H9 (cell line): ENCODE data around the gene PLCL1. TPM values are rescaled to one million over a fixed set of nuclear protein-coding genes. Genes with fewer than 3 reads are reported as not detected.

ENCODE experiments used
- DNase-seq: peaks from one replicate; pipeline ENCODE4 v3.0.0-alpha.2; 2017
- H2AFZ ChIP-seq: one replicate; pipeline ENCODE4 v1.6.1; 2013; ENCODE audit warnings: mild to moderate bottlenecking, low read length, control low read depth, moderate library complexity
- H2AK5ac ChIP-seq: 2 replicates; pipeline ENCODE4 v1.6.1; 2013; ENCODE audit warnings: low read length, control low read depth, mixed read lengths; ENCODE audit not compliant: insufficient read length
- H2BK120ac ChIP-seq: one replicate; pipeline ENCODE4 v1.6.1; 2013; ENCODE audit warnings: low read depth, mild to moderate bottlenecking, low read length, control low read depth, inconsistent platforms; ENCODE audit not compliant: poor library complexity, severe bottlenecking
- H2BK12ac ChIP-seq: 2 replicates; pipeline ENCODE4 v1.6.1; 2013; ENCODE audit warnings: low read length, control low read depth, mixed read lengths, low read depth; ENCODE audit not compliant: insufficient read length
- H2BK15ac ChIP-seq: 2 replicates; pipeline ENCODE4 v1.6.1; 2013; ENCODE audit warnings: low read depth, low read length, control low read depth
- H2BK20ac ChIP-seq: one replicate; pipeline ENCODE4 v1.6.1; 2013; ENCODE audit warnings: low read depth, mild to moderate bottlenecking, low read length, control low read depth, inconsistent platforms; ENCODE audit not compliant: poor library complexity, severe bottlenecking
- H2BK5ac ChIP-seq: 2 replicates; pipeline ENCODE4 v1.6.1; 2013; ENCODE audit warnings: low read length, control low read depth, mixed read lengths; ENCODE audit not compliant: insufficient read length
- H3K14ac ChIP-seq: 2 replicates; pipeline ENCODE4 v1.6.1; 2013; ENCODE audit warnings: low read length, control low read depth; ENCODE audit not compliant: insufficient read depth
- H3K18ac ChIP-seq: 2 replicates; pipeline ENCODE4 v1.6.1; 2013; ENCODE audit warnings: low read depth, mild to moderate bottlenecking, mixed read lengths, low read length, control low read depth; ENCODE audit not compliant: insufficient read length
- H3K23ac ChIP-seq: 2 replicates; pipeline ENCODE4 v1.6.1; 2013; ENCODE audit warnings: low read length, control low read depth, mixed read lengths, low read depth; ENCODE audit not compliant: insufficient read length
- H3K23me2 ChIP-seq: 2 replicates; pipeline ENCODE4 v1.6.1; 2013; ENCODE audit warnings: low read depth, mild to moderate bottlenecking, mixed read lengths, low read length, control low read depth; ENCODE audit not compliant: insufficient read length, poor library complexity, severe bottlenecking
- H3K27ac ChIP-seq: 2 replicates; pipeline ENCODE4 v1.5.1; 2013; ENCODE audit warnings: low read length, control low read depth, mixed read lengths, low read depth; ENCODE audit not compliant: insufficient read length
- H3K27me3 ChIP-seq: 2 replicates; pipeline ENCODE4 v1.6.1; 2013; ENCODE audit warnings: low read length, control low read depth, inconsistent platforms; ENCODE audit not compliant: insufficient read depth
- H3K4ac ChIP-seq: 2 replicates; pipeline ENCODE4 v1.6.1; 2013; ENCODE audit warnings: low read depth, mild to moderate bottlenecking, control low read depth, inconsistent platforms, low read length, moderate library complexity
- H3K4me1 ChIP-seq: 2 replicates; pipeline ENCODE4 v1.6.1; 2013; ENCODE audit warnings: low read length, control low read depth, inconsistent platforms; ENCODE audit not compliant: insufficient read depth
- H3K4me2 ChIP-seq: 2 replicates; pipeline ENCODE4 v1.6.1; 2013; ENCODE audit warnings: low read length, control low read depth, mixed read lengths; ENCODE audit not compliant: insufficient read length, insufficient read depth
- H3K56ac ChIP-seq: 2 replicates; pipeline ENCODE4 v1.6.1; 2013; ENCODE audit warnings: low read depth, mild to moderate bottlenecking, mixed read lengths, low read length, control low read depth; ENCODE audit not compliant: insufficient read length
- H3K79me1 ChIP-seq: 2 replicates; pipeline ENCODE4 v1.6.1; 2013; ENCODE audit warnings: low read depth, mild to moderate bottlenecking, moderate library complexity, low read length, control low read depth, inconsistent platforms; ENCODE audit not compliant: insufficient read depth, poor library complexity, severe bottlenecking
- H3K79me2 ChIP-seq: 2 replicates; pipeline ENCODE4 v1.6.1; 2013; ENCODE audit warnings: low read length, control low read depth, inconsistent platforms; ENCODE audit not compliant: insufficient read depth
- H3K9ac ChIP-seq: 2 replicates; pipeline ENCODE4 v1.6.1; 2013; ENCODE audit warnings: low read length, control low read depth, mixed read lengths; ENCODE audit not compliant: insufficient read length; ENCODE audit errors: extremely low read depth
- H3K9me3 ChIP-seq: one replicate; pipeline ENCODE4 v1.6.1; 2013; ENCODE audit warnings: low read depth, low read length, inconsistent platforms; ENCODE audit not compliant: control insufficient read depth
- H3T11ph ChIP-seq: one replicate; pipeline ENCODE4 v1.6.1; 2013; ENCODE audit warnings: mild to moderate bottlenecking, low read length, control low read depth, inconsistent platforms
- H4K20me1 ChIP-seq: one replicate; pipeline ENCODE4 v1.6.1; 2013; ENCODE audit not compliant: control insufficient read depth, insufficient read length, insufficient read depth
- H4K5ac ChIP-seq: 2 replicates; pipeline ENCODE4 v1.6.1; 2013; ENCODE audit warnings: low read depth, mild to moderate bottlenecking, mixed read lengths, low read length, control low read depth; ENCODE audit not compliant: insufficient read length
- H4K8ac ChIP-seq: replicated peaks from 2 replicates; pipeline ENCODE4 v1.6.1; 2013; ENCODE audit warnings: low read length, control low read depth, mixed read lengths, low read depth; ENCODE audit not compliant: insufficient read length
- H4K91ac ChIP-seq: 2 replicates; pipeline ENCODE4 v1.6.1; 2013; ENCODE audit warnings: low read depth, mild to moderate bottlenecking, moderate library complexity, mixed read lengths, low read length, control low read depth; ENCODE audit not compliant: insufficient read length
- H3K27ac Mint-ChIP-seq, 3 experiments: 2 replicates in 2 of 3; 3 replicates in 1 of 3; pipeline ENCODE4 v1.8.0; 2020 to 2021; ENCODE audit warnings: mixed read lengths in 3 of 3, mild to moderate bottlenecking in 1 of 3, moderate library complexity in 1 of 3
- H3K27me3 Mint-ChIP-seq: 2 replicates; pipeline ENCODE4 v1.8.0; 2021; ENCODE audit warnings: low read depth, mild to moderate bottlenecking, moderate library complexity, mixed read lengths
- H3K36me3 Mint-ChIP-seq, 3 experiments: 2 replicates in 2 of 3; 3 replicates in 1 of 3; pipeline ENCODE4 v1.8.0; 2020 to 2021; ENCODE audit warnings: low read depth in 3 of 3, mixed read lengths in 3 of 3; ENCODE audit not compliant: insufficient read depth in 1 of 3
- H3K4me1 Mint-ChIP-seq, 2 experiments: 2 replicates each; pipeline ENCODE4 v1.8.0; 2020; ENCODE audit warnings: mixed read lengths in 2 of 2
- H3K4me3 Mint-ChIP-seq, 2 experiments: 2 replicates in 1 of 2; 3 replicates in 1 of 2; pipeline ENCODE4 v1.8.0; 2020 to 2021; ENCODE audit warnings: mild to moderate bottlenecking in 2 of 2, mixed read lengths in 2 of 2, moderate library complexity in 1 of 2
- H3K9me3 Mint-ChIP-seq, 2 experiments: 2 replicates in 1 of 2; 3 replicates in 1 of 2; pipeline ENCODE4 v1.8.0; 2020; ENCODE audit warnings: mild to moderate bottlenecking in 2 of 2, mixed read lengths in 2 of 2, moderate library complexity in 1 of 2
- WGBS: extraction: QIAGEN DNeasy Blood & Tissue Kit; methylation state at CpG from one replicate; pipeline ENCODE4 v1.1.7; 2013; ENCODE audit warnings: missing lambda C conversion rate, low lambda C conversion rate, mixed read lengths; ENCODE audit not compliant: insufficient read length; ENCODE audit errors: extremely low coverage; 5-methylcytosine and 5-hydroxymethylcytosine counted together
- total RNA-seq: library from RNA; stranded (reverse); gene quantifications from 2 replicates; pipeline ENCODE4 v1.2.1, GENCODE V29; 2021
- TF ChIP-seq, protein P1 (sequence below): fragments of 200-600 bp; sonication (generic); conservative IDR thresholded peaks from 3 replicates; pipeline ENCODE4 v1.8.0; 2021; ENCODE audit warnings: antibody characterized with exemption, mild to moderate bottlenecking

The PLCL1 gene
- total RNA-seq, 1 experiment from 2014 or later: 0.04 TPM

DNA sequence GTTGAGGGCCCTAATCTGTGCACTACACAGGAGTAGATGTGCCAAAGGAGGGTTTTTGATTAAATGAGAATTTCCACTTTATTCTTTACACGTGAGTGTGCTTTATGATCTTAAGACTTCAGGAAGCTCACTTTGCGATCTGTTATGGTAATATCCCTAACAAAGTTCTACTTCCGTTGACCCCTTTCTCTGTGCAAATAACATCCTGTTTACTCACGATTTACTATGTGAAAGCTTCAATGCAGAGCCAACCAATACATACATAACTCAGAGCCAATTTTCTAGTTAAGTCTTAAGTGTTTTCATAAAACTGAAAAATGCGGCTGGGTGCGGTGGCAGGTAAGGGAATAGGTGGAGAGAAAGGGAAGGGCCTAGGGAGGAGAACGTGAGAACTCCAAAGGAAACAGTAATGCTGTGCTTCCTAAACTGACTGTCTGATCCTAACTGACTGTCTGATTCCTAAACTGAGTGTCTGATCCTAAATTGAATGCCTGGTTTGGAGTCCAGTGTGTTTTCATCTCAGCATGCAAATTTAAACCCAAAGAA is 87.6 kb downstream of the PLCL1 start:
- no peak overlapping the region for H2BK12ac ChIP-seq
- no peak overlapping the region for H2AFZ ChIP-seq
- H3K79me2 ChIP-seq: no peaks in the 10 kb centered on the region
- no peaks in the 10 kb centered on the region for H4K20me1 ChIP-seq
- no peak for DNase-seq
- no peak overlapping the region for H4K8ac ChIP-seq
- H3K18ac ChIP-seq: no peak overlapping the region
- no peak overlapping the region for H3K4ac ChIP-seq
- no peak overlapping the region for H4K91ac ChIP-seq
- H3K79me1 ChIP-seq: no peaks in the 10 kb centered on the region
- no peak overlapping the region for H3K23ac ChIP-seq
- peaks cover 10 to 11% of the 10 kb centered on the region in 2 experiments for H3K4me1 Mint-ChIP-seq
- no peak overlapping the region for H3K4me3 Mint-ChIP-seq
- H3K27ac ChIP-seq: no peak overlapping the region
- 0 out of 7 replicates have a peak overlapping the region, but pooled peaks of 1 of the 3 experiments have one; percentile 23 for H3K27ac Mint-ChIP-seq
- no peaks in the 10 kb centered on the region for H3K23me2 ChIP-seq
- H2BK5ac ChIP-seq: no peak overlapping the region
- H3K9ac ChIP-seq: no peak overlapping the region
- no peak overlapping the region for H3K14ac ChIP-seq
- TF ChIP-seq, protein P1, sequence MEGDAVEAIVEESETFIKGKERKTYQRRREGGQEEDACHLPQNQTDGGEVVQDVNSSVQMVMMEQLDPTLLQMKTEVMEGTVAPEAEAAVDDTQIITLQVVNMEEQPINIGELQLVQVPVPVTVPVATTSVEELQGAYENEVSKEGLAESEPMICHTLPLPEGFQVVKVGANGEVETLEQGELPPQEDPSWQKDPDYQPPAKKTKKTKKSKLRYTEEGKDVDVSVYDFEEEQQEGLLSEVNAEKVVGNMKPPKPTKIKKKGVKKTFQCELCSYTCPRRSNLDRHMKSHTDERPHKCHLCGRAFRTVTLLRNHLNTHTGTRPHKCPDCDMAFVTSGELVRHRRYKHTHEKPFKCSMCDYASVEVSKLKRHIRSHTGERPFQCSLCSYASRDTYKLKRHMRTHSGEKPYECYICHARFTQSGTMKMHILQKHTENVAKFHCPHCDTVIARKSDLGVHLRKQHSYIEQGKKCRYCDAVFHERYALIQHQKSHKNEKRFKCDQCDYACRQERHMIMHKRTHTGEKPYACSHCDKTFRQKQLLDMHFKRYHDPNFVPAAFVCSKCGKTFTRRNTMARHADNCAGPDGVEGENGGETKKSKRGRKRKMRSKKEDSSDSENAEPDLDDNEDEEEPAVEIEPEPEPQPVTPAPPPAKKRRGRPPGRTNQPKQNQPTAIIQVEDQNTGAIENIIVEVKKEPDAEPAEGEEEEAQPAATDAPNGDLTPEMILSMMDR: no peak
- peaks cover 3% of the 10 kb centered on the region; the same call in 1 of the 2 replicates for H3K4me1 ChIP-seq
- H3K9me3 ChIP-seq: no peaks in the 10 kb centered on the region
- no CpG with 5 or more reads among the region's 7 CpGs for WGBS
- H3K9me3 Mint-ChIP-seq: no peaks in the 10 kb centered on the region
- no peak overlapping the region for H3K56ac ChIP-seq
- H2BK20ac ChIP-seq: no peak overlapping the region
- no peak overlapping the region for H2BK15ac ChIP-seq
- no peak overlapping the region for H3T11ph ChIP-seq
- H3K4me2 ChIP-seq: no peak overlapping the region
- no peak overlapping the region for H2BK120ac ChIP-seq
- H4K5ac ChIP-seq: no peak overlapping the region
- no peaks in the 10 kb centered on the region; the same call in 1 of the 2 replicates for H3K27me3 Mint-ChIP-seq
- no peaks in the 10 kb centered on the region for H3K36me3 Mint-ChIP-seq
- H3K27me3 ChIP-seq: no peaks in the 10 kb centered on the region
- H2AK5ac ChIP-seq: no peak overlapping the region
